Measurements from ENCODE around the gene ADRA2C. TPM values are rescaled to one million over a fixed set of nuclear protein-coding genes. Genes with fewer than 3 reads are reported as not detected.

Gene ADRA2C
- total and polyA plus RNA-seq, 7 donors = 0.33 to 5.2 (median 1.2) TPM; not detected in 2

DNA sequence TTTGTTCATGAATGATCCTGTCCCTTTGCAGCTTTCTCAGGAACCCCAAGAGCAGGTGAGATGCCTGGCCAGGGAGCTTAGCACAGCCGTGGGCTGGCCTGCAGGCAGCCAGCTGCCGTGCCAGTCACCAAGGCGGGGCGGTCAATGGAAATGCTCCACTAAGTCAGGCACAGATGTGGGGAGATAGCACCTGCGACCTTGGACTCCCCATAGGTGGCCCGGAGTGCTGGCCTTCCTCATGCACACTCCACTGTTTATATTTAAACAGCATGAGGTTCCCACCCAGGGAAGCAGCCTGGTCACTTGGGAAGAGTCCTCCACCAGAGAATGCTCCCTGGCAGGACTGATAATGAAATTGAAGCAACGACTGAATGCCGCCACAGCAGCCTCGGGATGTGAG, 14.2 kb upstream of the ADRA2C start:
- peaks cover 0 to 3% (median 0%) of the 10 kb centered on the region in 4 donors for H3K9me3 ChIP-seq
- no peaks in the 10 kb centered on the region for H3K4me1 ChIP-seq
- intact Hi-C loops (cut with DNase I) = no loop called here
- H3K27ac ChIP-seq = no peak overlapping the region
- no peak for DNase-seq
- H3K27me3 ChIP-seq = peaks cover 5 to 60% (median 7%) of the 10 kb centered on the region in 3 donors
- no peak for TF ChIP-seq POLR2AphosphoS5 (IDR thresholded peaks at IDR 0.05)
- TF ChIP-seq, protein P1, sequence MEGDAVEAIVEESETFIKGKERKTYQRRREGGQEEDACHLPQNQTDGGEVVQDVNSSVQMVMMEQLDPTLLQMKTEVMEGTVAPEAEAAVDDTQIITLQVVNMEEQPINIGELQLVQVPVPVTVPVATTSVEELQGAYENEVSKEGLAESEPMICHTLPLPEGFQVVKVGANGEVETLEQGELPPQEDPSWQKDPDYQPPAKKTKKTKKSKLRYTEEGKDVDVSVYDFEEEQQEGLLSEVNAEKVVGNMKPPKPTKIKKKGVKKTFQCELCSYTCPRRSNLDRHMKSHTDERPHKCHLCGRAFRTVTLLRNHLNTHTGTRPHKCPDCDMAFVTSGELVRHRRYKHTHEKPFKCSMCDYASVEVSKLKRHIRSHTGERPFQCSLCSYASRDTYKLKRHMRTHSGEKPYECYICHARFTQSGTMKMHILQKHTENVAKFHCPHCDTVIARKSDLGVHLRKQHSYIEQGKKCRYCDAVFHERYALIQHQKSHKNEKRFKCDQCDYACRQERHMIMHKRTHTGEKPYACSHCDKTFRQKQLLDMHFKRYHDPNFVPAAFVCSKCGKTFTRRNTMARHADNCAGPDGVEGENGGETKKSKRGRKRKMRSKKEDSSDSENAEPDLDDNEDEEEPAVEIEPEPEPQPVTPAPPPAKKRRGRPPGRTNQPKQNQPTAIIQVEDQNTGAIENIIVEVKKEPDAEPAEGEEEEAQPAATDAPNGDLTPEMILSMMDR (IDR thresholded peaks at IDR 0.05) = no peak
- no peak for TF ChIP-seq POLR2A (IDR thresholded peaks at IDR 0.05)
- no peak for TF ChIP-seq EP300 (IDR thresholded peaks at IDR 0.05)
- H3K36me3 ChIP-seq = no peaks in the 10 kb centered on the region
- 58 to 71% methylated on average over 9 of the region's 9 CpGs for WGBS, 2 donors
- no peak overlapping the region for H3K4me3 ChIP-seq

DNA sequence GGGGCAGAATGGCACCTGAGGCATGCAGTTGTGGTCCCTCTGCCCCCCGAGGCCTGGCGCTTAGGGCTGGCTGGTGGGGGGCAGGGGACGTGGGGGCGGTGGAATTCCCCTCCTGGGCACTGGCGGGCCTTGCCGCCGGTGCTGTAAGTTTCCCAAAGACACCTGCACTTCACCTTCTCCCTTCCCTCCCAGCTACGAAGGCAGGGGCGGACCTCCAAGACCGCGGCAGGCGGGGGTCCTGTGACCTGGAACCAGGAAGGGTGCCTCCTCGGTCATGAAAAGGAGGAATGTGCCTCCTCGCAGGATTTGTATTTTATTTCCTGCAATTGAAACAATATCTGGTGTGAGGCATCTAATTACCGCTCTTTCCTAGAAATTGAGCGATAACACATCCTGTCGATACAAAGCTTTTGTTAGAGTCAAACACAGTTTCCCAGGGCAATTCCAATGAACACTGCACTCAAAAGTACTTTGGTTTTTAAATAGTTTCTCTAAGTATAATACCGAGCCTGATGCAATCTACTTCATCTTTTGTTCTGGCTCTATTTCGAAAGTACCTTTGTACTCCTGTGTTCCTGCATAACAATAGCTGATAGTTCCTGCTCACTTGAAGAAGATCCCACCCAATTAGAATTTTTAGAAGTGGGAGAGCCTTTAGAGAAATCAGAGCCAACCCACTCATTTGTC, 12.3 kb upstream of the ADRA2C start:
- intact Hi-C loops (cut with DNase I) = no loop called here
- 57 to 66% methylated on average over 19 of the region's 19 CpGs for WGBS, 2 donors
- TF ChIP-seq EP300 (IDR thresholded peaks at IDR 0.05) (no peak), POLR2AphosphoS5 (IDR thresholded peaks at IDR 0.05) (no peak), POLR2A (IDR thresholded peaks at IDR 0.05) (no peak)
- TF ChIP-seq, protein P1 (IDR thresholded peaks at IDR 0.05) = no peak
- Histone ChIP-seq H3K27me3 (peaks cover 0 to 46% (median 0%) of the 10 kb centered on the region in 3 donors), H3K9me3 (peaks cover 0 to 3% (median 0%) of the 10 kb centered on the region in 4 donors), H3K4me1 (no peaks in the 10 kb centered on the region), H3K36me3 (no peaks in the 10 kb centered on the region), H3K27ac (no peak overlapping the region), H3K4me3 (no peak overlapping the region)
- DNase-seq = no peak

DNA sequence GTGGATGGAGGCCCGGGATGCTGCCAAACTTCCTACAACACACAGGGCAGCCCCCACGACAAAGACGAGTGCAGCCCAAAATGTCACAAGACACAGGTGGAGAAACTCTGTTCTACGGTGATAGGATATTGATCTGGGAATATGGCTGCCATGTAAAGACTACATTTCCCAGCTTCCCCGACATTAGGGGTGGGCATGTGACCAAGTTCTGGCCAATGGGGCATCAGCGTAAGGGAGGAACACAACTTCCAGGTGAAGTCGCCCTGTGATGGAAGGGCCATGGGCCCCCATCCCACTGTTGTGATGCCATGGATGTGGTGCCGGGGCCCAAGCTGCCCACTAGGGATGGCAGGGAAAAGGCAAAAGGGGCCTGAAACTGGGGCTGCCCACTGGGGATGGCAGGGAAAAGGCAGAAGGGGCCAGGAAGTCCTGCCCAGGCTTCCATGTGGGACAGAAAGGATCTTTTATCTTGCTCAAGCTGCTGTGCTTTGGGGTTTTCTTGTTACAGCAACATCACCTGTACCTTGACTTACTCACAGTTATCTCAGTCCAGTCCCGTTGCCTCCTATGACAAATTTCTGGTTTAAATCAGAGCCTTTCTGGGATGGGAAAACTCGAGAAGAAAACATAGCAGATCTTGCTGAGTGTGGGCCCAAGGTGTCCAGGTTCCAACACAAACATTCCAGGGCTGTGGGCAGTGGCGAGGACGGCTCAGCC, 9.7 kb upstream of the ADRA2C start:
- Histone ChIP-seq H3K9me3 (peaks cover 0 to 3% (median 0%) of the 10 kb centered on the region in 4 donors), H3K4me1 (no peaks in the 10 kb centered on the region), H3K36me3 (no peaks in the 10 kb centered on the region), H3K27ac (no peak overlapping the region), H3K27me3 (peaks cover 0 to 34% (median 0%) of the 10 kb centered on the region in 3 donors), H3K4me3 (no peak overlapping the region)
- DNase-seq = no peak
- TF ChIP-seq, protein P1 (IDR thresholded peaks at IDR 0.05) = no peak
- TF ChIP-seq EP300 (IDR thresholded peaks at IDR 0.05) (no peak), POLR2AphosphoS5 (IDR thresholded peaks at IDR 0.05) (no peak), POLR2A (IDR thresholded peaks at IDR 0.05) (no peak)
- intact Hi-C loops (cut with DNase I) = no loop called here
- WGBS, 2 donors = 76 to 85% methylated on average over 12 of the region's 12 CpGs

DNA sequence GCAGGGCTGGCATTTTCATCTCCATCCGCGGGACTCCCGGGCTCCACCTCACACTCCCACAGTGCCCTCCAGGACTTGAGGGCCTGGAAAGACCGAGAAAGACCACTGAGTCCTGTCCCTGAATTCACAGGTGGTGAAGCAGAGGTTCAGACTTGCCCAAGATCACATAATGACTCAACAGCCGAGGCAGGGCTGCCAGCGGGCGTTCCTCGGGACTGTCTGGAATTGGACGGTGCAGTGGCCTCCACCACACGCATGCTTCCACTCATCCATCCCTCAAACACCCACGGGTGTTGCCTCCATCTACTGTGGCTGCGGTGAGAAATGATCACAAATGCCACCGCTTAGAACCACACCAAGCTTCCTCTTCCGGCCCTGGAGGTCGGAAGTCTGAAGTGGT, 6.9 kb upstream of the ADRA2C start:
- intact Hi-C loops (cut with DNase I) = no loop called here
- Histone ChIP-seq H3K27ac (no peak overlapping the region), H3K36me3 (no peaks in the 10 kb centered on the region), H3K9me3 (peaks cover 0 to 3% (median 0%) of the 10 kb centered on the region in 4 donors), H3K4me1 (no peaks in the 10 kb centered on the region), H3K4me3 (no peak overlapping the region), H3K27me3 (peaks cover 0 to 10% (median 0%) of the 10 kb centered on the region in 3 donors)
- no peak for DNase-seq
- no peak for TF ChIP-seq POLR2A (IDR thresholded peaks at IDR 0.05)
- TF ChIP-seq, protein P1 (IDR thresholded peaks at IDR 0.05) = no peak
- no peak for TF ChIP-seq POLR2AphosphoS5 (IDR thresholded peaks at IDR 0.05)
- no peak for TF ChIP-seq EP300 (IDR thresholded peaks at IDR 0.05)
- 83 to 93% methylated on average over 15 of the region's 15 CpGs for WGBS, 2 donors

All from sigmoid colon (tissue), 7 donors.